ENCODE measurements around the gene TPST2.
A peak's percentile ranks its signal among the peaks of the same experiment; 100 is the strongest.

TPST2 gene

GRCh38 chr22:26555478-26555877 is 34.5 kb downstream of the TPST2 start:
- no peak for DNase-seq (ENCODE audit: low read depth, low spot score)

DNA sequence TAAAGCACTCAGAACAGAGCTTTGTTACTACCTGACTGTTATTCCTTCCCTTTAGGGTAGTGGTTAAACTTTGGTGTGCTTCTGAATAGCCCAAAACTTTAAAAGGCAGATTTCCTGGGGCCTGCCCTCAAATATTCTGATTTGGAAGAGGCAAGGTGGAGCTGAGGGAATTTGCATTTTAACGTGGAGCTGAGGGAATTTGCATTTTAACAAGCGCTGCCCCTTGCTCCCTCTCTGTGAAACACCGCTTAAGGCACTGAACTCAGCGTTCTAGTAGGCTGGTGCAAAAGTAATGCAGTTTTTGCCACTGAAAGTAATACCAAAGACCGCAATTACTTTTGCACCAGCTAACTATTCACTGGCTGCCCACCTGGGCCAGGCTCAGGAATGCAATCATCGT is 35.0 kb downstream of the TPST2 start:
- DNase-seq (ENCODE audit: low read depth, low spot score) = peak; percentile 71

DNA sequence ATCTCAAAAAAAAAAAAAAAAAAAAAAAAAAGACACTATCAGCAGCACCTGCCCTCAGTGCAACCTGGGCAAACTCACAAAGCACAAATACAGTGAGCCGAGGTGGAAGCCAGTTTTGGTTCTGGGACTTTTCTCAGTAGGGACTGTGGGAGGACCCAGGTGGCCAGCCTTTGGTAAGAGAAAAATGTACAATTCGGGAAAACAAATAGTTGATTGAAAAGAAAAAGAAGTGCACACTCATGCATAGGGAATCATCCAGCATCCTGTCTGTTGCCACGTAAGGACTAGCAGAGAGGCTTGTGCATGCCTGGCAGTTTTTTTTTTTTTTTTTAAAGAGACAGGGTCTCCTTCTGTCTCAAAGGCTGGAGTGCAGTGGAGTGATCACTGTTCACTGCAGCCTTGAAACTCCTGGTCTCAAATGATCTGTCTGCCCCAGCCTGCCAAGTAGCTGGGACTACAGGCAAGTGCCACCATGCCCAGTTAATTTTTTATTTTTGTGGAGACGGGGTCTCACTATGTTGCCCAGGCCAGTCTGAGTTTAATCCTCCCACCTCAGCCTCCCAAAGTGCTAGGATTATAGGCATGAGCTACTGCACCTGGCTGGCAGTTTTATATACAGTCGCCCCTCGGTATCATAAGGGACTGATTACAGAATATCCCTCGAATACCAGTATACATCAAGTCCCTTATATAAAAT is 36.7 kb downstream of the TPST2 start:
- peak; percentile 23 for DNase-seq (ENCODE audit: low read depth, low spot score)

DNA sequence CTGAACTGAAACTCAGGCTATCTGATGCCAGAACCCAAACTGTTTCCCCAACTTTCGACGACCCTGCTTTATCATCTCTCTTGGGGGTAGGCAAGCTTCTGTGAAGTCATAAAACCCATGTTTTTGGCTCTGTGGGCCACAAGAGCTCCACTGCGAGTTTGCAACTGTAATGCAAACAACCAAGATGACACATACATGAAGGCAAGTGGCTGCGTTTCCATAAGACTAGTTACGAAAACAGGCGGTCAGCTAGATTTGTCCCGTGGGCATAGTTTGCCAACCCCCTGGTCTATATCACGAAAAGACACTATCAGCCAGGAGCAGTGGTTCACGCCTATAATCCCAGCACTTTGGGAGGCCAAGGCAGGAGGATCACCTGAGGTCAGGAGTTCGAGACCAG is 37.5 kb downstream of the TPST2 start:
- DNase-seq (ENCODE audit: low read depth, low spot score) = no peak

DNA sequence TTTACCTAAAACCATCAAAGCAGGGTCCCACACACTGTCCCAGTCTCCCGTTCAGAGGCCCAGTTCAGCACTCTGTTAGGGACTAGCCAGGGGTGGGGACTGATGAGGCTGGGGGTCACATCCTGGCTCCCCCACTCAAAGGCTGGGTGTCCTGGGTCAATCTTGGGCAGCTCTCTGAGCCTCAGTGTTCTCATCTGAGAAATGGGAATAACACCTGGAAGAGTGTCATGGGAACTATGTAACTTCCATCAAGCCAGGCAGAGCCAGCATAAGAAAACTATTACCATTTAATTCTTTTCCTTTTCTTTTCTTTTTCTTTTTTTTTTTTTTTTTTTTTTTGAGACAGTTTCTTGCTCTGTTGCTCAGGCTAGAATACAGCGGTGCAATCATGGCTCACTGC is 38.4 kb downstream of the TPST2 start:
- no peak for DNase-seq (ENCODE audit: low read depth, low spot score)

GRCh38 chr22:26550498-26551033 is 39.4 kb downstream of the TPST2 start:
- peak; percentile 66 for DNase-seq (ENCODE audit: low read depth, low spot score)

GRCh38 chr22:26549902-26550497 is 39.9 kb downstream of the TPST2 start:
- DNase-seq (ENCODE audit: low read depth, low spot score) = no peak

- DNase-seq (ENCODE audit: low read depth, low spot score) = no peak
Measured at GRCh38 chr22:26548984-26549383, 40.9 kb downstream of the TPST2 start.

DNA sequence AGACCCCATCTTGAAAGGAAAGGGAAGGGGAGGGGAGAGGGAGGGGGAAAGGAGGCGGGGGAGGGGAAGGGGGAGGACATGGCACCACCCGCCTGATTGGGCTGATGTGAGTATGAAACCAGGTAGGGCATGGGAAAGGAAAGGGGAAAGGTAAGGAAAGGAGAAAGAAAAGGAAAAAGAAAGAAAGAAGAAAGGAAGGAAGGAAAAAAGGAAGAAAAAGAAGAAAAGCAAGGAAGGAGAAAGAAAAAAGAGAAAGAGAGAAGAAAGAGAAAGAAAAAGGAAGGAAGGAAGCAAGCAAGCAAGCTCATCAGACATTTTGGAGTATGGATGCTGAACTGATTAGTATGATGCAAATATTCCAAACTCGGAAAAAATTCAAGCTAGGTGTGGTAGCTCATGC is 41.6 kb downstream of the TPST2 start:
- no peak for DNase-seq (ENCODE audit: low read depth, low spot score)

- DNase-seq (ENCODE audit: low read depth, low spot score) = no peak
Measured at GRCh38 chr22:26547837-26548236, 42.1 kb downstream of the TPST2 start.

DNA sequence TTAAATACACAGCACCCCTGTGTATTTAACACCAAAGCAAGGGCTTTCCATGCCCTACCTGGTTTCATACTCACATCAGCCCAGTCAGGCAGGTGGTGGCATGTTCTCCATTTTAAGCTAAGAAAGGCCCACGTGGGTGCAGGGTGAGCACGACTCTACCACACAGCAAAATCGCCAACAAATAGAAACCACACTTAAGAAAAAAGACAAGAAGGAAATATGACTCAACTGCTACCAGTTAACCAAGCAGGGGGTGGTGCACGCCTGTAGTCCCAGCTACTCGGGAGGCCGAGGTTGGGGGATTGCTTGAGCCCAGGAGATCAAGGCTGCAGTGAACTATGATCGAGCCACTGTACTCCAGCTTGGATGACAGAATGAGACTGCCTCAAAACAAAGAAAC is 42.5 kb downstream of the TPST2 start:
- DNase-seq (ENCODE audit: low read depth, low spot score) = no peak

GRCh38 chr22:26546282-26546681 is 43.6 kb downstream of the TPST2 start:
- no peak for DNase-seq (ENCODE audit: low read depth, low spot score)

- no peak for DNase-seq (ENCODE audit: low read depth, low spot score)
Measured at GRCh38 chr22:26545827-26546226, 44.1 kb downstream of the TPST2 start.

DNA sequence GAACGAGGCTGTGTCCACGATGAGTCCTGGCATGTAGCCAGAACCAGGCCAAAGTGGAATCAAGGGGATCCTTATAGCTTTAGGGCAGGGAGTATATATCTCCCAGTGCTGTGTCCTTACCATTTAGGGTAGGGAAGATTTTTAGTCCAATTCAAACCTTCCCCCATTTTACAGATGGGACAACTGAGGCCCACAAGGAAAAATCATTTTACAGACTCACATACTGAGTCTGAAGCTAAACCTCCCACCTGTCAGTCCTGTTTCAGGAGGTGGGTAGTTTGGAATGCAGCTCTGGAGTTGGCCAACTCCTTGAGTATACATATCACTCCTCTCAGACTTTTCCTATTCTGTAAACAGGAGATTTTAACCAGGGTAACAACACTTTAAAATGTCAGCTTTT is 44.5 kb downstream of the TPST2 start:
- DNase-seq (ENCODE audit: low read depth, low spot score) = no peak

GRCh38 chr22:26544489-26544888 is 45.4 kb downstream of the TPST2 start:
- no peak for DNase-seq (ENCODE audit: low read depth, low spot score)

DNA sequence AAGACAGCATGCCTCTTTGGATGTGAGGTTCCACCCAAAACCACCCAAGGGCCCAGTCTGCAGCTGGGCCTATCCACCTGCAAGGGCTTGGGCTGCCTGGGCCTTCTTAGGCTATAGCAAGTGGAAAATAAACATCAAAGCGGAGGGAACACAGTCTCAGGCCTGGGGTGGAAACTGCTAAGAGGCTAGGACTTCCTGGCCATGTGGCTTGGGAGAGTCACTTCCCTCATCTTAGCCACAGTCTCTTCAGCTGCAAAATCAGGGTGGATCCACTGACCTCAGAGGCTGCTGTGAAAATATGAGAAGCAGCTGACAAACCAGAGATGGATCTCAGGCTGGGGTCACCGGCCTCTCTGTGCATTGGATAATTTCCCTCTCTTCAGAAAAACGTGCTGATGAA is 47.1 kb downstream of the TPST2 start:
- no peak for DNase-seq (ENCODE audit: low read depth, low spot score)

- DNase-seq (ENCODE audit: low read depth, low spot score) = no peak
Measured at GRCh38 chr22:26541167-26541819, 48.6 kb downstream of the TPST2 start.

- DNase-seq (ENCODE audit: low read depth, low spot score) = no peak
Measured at GRCh38 chr22:26540119-26540518, 49.8 kb downstream of the TPST2 start.

DNA sequence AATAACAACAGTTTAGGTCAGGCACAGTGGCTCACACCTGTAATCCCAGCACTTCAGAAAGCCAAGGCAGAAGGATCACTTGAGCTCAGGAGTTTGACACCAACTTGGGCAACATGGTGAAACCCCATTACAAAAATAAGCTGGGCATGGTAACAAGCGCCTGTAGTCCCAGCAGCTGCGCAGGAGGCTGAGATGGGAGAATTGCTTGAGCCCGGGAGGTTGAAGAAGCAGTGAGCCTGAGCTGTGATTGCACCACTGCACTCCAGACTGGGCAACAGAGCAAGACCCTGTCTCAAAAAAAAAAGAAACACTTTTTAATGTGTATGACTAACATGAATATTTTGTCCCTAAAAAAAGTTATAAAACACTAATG is 53.2 kb downstream of the TPST2 start:
- no peak for DNase-seq (ENCODE audit: low read depth, low spot score)

GRCh38 chr22:26536056-26536761 is 53.7 kb downstream of the TPST2 start:
- no peak for DNase-seq (ENCODE audit: low read depth, low spot score)

DNA sequence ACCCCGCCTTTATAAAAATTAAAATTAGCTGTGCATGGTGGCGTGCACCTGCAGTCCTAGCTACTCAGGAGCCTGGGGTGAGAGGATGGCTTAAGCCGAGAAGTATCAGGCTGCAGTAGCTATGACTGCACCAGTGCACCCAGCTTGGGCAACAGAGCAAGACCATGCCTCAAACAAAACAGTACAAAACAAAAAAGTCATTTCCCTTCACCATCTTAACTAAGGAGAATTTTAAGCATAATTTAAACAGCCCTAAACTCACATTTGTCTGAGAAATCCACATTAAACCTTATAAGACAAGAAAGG is 54.4 kb downstream of the TPST2 start:
- DNase-seq (ENCODE audit: low read depth, low spot score) = no peak

DNA sequence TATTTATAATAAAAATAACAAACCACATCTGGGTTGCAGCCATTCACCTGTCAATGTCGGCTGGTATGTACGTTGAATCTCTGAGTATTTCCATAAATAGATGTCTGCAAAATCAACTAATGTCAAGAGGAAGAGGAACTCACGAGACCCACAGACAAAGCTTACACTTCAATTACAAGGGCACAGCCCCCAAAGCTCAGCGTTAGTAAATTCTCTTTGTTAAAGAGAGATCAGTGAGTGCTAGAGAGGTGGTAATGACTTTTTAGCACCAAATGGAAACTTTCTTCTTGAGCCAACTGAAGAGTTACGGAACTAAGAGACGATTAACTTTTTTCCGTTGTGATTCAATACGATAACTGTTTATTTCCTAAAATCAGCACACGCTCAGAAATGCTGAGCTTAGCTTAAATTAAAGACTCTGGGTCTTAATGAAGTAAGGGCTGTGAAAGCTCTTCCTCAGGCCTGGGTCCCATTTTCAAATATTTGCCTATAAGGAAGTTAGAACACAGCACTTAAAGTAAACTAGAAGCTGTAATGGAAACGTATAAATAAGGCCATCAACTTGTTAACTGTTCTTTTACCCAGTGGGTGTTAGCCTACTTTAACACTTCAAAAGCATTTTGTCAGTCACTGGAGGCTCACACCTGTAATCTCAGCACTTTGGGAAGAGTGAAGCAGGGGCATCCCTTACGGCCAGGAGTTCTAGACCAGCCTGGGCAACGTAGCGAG is 54.9 kb downstream of the TPST2 start:
- DNase-seq (ENCODE audit: low read depth, low spot score) = no peak

Measured in ELF-1 (cell line).